Cardiac muscle cell (in vitro differentiated cells and primary cell): ENCODE results near the gene TSPOAP1. TPM values are rescaled to one million over a fixed set of nuclear protein-coding genes. Genes with fewer than 3 reads are reported as not detected.

Experiments
- DNase-seq, 2 donors: peaks; one replicate each; pipeline versions ENCODE4 v3.0.0 to v3.0.0-alpha.2; 2010 to 2017; ENCODE audit warnings: low read depth in 1 of 2, low spot score in 1 of 2
- H3K27ac ChIP-seq: fragments of 200-600 bp; sonication (generic); 2 replicates; pipeline ENCODE4 v1.5.1; 2016
- H3K27me3 ChIP-seq: fragments of 200-600 bp; sonication (generic); 2 replicates; pipeline ENCODE4 v1.6.0; 2016; ENCODE audit warnings: control low read depth
- H3K36me3 ChIP-seq: fragments of 200-600 bp; sonication (generic); 2 replicates; pipeline ENCODE4 v1.5.1; 2016; ENCODE audit warnings: control low read depth
- H3K4me1 ChIP-seq: fragments of 200-600 bp; sonication (generic); 2 replicates; pipeline ENCODE4 v1.8.1; 2017; ENCODE audit warnings: low read depth, mild to moderate bottlenecking, mixed run types
- H3K4me3 ChIP-seq: fragments of 200-600 bp; sonication (generic); 2 replicates; pipeline ENCODE4 v1.5.1; 2016; ENCODE audit warnings: mild to moderate bottlenecking
- H3K9me3 ChIP-seq: fragments of 200-600 bp; sonication (generic); 2 replicates; pipeline ENCODE4 v1.5.1; 2017; ENCODE audit warnings: low read depth, mild to moderate bottlenecking, control low read depth
- CTCF ChIP-seq: IDR thresholded peaks from 2 replicates; pipeline ENCODE4 v1.5.1; 2012; ENCODE audit warnings: low read depth, mild to moderate bottlenecking, low read length
- polyA plus RNA-seq: library from polyadenylated mRNA; unstranded; fragments of >200 nt; fragmentation: Nextera tagmentation; extraction: Ambion mirVana; gene quantifications from 2 replicates; pipeline ENCODE4 v1.2.1, GENCODE V29; 2016
- total RNA-seq: library from RNA; depleted of rRNA; stranded (reverse); fragments of >200 nt; gene quantifications from 2 replicates; pipeline ENCODE4 v1.2.3, GENCODE V29; 2016

Gene TSPOAP1
- total and polyA plus RNA-seq, 2 experiments from 2014 or later = 77.5 to 92.1 TPM

- H3K4me1 ChIP-seq = no peaks in the 10 kb centered on the region
- DNase-seq = peak in 1 of 2 donors; percentile 40
- no peak overlapping the region for H3K27ac ChIP-seq
- no peaks in the 10 kb centered on the region for H3K9me3 ChIP-seq
- no peaks in the 10 kb centered on the region for H3K27me3 ChIP-seq
- H3K36me3 ChIP-seq = no peaks in the 10 kb centered on the region
- no peak overlapping the region for H3K4me3 ChIP-seq
- peak; percentile 60 for TF ChIP-seq CTCF
Measured at GRCh38 chr17:58277107-58277801, 51.3 kb downstream of the TSPOAP1 start.

- no peaks in the 10 kb centered on the region for H3K36me3 ChIP-seq
- DNase-seq = no peak
- H3K27ac ChIP-seq = no peak overlapping the region
- no peak overlapping the region for H3K4me3 ChIP-seq
- H3K4me1 ChIP-seq = no peaks in the 10 kb centered on the region
- no peak for TF ChIP-seq CTCF
- H3K27me3 ChIP-seq = no peaks in the 10 kb centered on the region
- H3K9me3 ChIP-seq = no peaks in the 10 kb centered on the region
Measured at GRCh38 chr17:58276423-58276822, 52.2 kb downstream of the TSPOAP1 start.

- no peak for DNase-seq
- H3K36me3 ChIP-seq = no peaks in the 10 kb centered on the region
- no peak overlapping the region for H3K27ac ChIP-seq
- no peaks in the 10 kb centered on the region for H3K4me1 ChIP-seq
- no peak overlapping the region for H3K4me3 ChIP-seq
- no peak for TF ChIP-seq CTCF
- H3K27me3 ChIP-seq = no peaks in the 10 kb centered on the region
- H3K9me3 ChIP-seq = no peaks in the 10 kb centered on the region
Measured at GRCh38 chr17:58275417-58275816, 53.2 kb downstream of the TSPOAP1 start.

DNA sequence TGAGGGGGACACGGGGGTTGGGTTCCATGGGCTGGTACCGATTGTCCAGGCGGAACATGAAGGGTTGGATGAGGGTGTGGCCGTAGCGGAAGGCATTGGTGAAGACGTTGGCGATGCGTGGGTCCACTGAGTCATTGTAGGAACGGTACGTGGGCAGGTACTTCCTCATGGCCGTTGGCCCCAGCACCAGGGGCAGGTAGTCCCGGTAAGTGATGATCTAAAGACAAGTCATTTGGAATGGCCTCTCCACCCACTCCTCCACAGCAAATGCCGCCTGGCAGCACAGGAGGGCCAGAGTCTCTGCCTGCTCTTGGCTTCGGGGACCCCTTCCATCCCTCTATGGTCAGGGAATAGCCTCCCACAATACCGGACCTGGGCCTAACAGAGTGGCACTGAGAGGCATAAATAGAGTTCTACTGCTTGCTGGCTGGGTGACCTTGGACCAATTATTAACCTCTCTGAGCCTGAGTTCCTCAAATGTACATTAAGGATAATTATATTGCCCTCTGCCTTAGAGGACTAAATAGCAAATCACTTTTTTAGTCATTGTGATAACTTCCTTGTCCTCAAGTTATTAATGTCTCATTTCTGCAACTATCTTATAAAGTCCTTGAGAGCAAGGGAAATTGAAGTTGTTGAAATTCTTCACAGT lies 55.0 kb downstream of the TSPOAP1 start:
- Histone ChIP-seq H3K36me3 (no peaks in the 10 kb centered on the region), H3K27me3 (no peaks in the 10 kb centered on the region), H3K9me3 (no peaks in the 10 kb centered on the region), H3K4me1 (no peaks in the 10 kb centered on the region), H3K27ac (no peak overlapping the region), H3K4me3 (no peak overlapping the region)
- DNase-seq = no peak
- no peak for TF ChIP-seq CTCF

DNA sequence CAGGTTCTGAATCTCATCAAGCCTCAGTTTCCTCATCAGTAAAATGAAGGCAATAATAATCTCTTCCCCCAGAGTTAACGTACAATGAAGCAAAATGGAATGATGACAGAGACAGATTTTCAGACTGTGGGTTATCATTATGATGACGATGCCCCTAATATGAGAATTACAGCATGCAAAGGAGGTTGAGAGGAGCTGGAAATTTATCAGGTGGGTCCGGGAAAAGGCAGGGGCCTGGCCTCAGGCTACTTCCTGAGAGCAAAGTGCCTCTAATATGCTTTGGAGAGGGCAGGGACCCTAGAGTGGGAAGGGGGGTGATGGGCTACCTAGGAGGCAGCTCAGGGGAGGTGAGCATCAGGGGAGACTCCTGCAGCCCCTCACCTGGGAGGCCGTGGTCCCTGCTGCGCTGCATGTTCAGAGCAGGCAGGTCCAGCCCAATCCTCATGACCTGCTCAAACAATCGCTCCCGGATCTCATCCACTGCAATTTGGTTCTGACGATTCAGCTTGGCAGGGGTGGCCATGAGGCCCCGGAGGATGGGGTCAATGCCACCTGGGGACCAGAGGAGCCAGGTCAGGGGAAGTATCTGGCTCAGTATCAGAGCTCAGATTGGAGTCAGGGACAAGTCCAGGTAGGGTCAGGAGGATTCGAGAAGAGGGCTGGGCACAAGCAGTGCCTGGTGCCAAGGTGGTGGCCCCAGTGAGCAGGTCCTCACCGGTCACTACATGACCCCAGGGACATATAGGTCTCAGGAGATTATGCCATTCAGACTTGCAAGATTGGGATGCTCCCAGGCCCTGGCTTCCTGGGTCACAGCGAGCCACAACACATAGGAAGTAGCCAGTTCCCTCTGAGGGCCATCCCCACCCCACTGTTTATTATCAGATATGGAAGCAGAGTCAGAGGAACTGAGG lies 56.0 kb downstream of the TSPOAP1 start:
- H3K9me3 ChIP-seq = no peaks in the 10 kb centered on the region
- no peak for DNase-seq
- no peak overlapping the region for H3K27ac ChIP-seq
- no peaks in the 10 kb centered on the region for H3K4me1 ChIP-seq
- no peak overlapping the region for H3K4me3 ChIP-seq
- no peaks in the 10 kb centered on the region for H3K27me3 ChIP-seq
- H3K36me3 ChIP-seq = no peaks in the 10 kb centered on the region
- no peak for TF ChIP-seq CTCF
